K562 (cell line): Measurements from ENCODE around the gene NRF1. TPM values are rescaled to one million over a fixed set of nuclear protein-coding genes. Genes with fewer than 3 reads are reported as not detected.

Source experiments
- ARID3B ChIP-seq: fragments of 250-450 bp; sonication (Bioruptor Pico); IDR thresholded peaks from 2 replicates; pipeline ENCODE4 v1.4.0; 2020; ENCODE audit warnings: borderline replicate concordance
- E2F4 ChIP-seq: sonication (generic); formaldehyde crosslinking; IDR thresholded peaks from 2 replicates; pipeline ENCODE4 v1.8.0; 2022; ENCODE audit warnings: mild to moderate bottlenecking, low read depth, missing genetic modification reagents
- NR3C1 ChIP-seq: sonication (generic); formaldehyde crosslinking; IDR thresholded peaks from 2 replicates; pipeline ENCODE4 v1.8.1; 2022; ENCODE audit warnings: missing genetic modification reagents
- PCBP2 ChIP-seq: fragments of 200-400 bp; formaldehyde crosslinking; IDR thresholded peaks from 2 replicates; pipeline ENCODE4 v1.6.1; 2018; ENCODE audit warnings: low read length, low read depth, mild to moderate bottlenecking, moderate library complexity; ENCODE audit not compliant: poor library complexity, severe bottlenecking
- PHB ChIP-seq: fragments of 250-450 bp; sonication (Bioruptor Pico); IDR thresholded peaks from 2 replicates; pipeline ENCODE4 v1.5.0; 2021
- RBM14 ChIP-seq: fragments of 200-400 bp; formaldehyde crosslinking; IDR thresholded peaks from 2 replicates; pipeline ENCODE4 v1.6.1; 2018; ENCODE audit warnings: low read depth, mild to moderate bottlenecking, low read length, moderate library complexity, borderline replicate concordance; ENCODE audit not compliant: insufficient read depth
- SAFB ChIP-seq: fragments of 200-400 bp; formaldehyde crosslinking; IDR thresholded peaks from 2 replicates; pipeline ENCODE4 v1.6.1; 2017; ENCODE audit warnings: low read depth, low read length, borderline replicate concordance
- STAG1 ChIP-seq: sonication (generic); formaldehyde crosslinking; IDR thresholded peaks from 2 replicates; pipeline ENCODE4 v1.5.0; 2020; ENCODE audit warnings: missing genetic modification reagents, borderline replicate concordance
- ZBTB1 ChIP-seq: sonication (generic); formaldehyde crosslinking; IDR thresholded peaks from 2 replicates; pipeline ENCODE4 v1.8.1; 2023; ENCODE audit warnings: missing genetic modification reagents, low read depth, mild to moderate bottlenecking, borderline replicate concordance
- ZBTB33 ChIP-seq: sonication (generic); formaldehyde crosslinking; IDR thresholded peaks from 2 replicates; pipeline ENCODE4 v1.8.1; 2023; ENCODE audit warnings: mild to moderate bottlenecking, missing genetic modification reagents
- ZNF318 ChIP-seq, 2 experiments: fragments of 450-650 bp; IDR thresholded peaks; 2 replicates each; pipeline ENCODE4 v1.6.1; 2016; ENCODE audit warnings: mild to moderate bottlenecking in 2 of 2, borderline replicate concordance in 1 of 2, low read depth in 1 of 2, moderate library complexity in 1 of 2
- ZNF584 ChIP-seq: fragments of 200-800 bp; sonication (Bioruptor generic); IDR thresholded peaks from 2 replicates; pipeline ENCODE4 v1.6.1; 2016; ENCODE audit warnings: low read depth, mild to moderate bottlenecking, missing genetic modification characterization, missing compliant biosample characterization
- polyA plus RNA-seq, 8 experiments: library from polyadenylated mRNA; depleted of rRNA in 4 of 8; stranded (reverse) in 5 of 8; unstranded in 3 of 8; fragments of >200 nt; fragmentation: Nextera tagmentation in 2 of 8; fragmentation: Illumina TruSeq in 1 of 8; extraction: Ambion mirVana in 2 of 8; extraction: Trizol in 1 of 8; gene quantifications; 2 replicates each; pipeline versions ENCODE4 v1.2.1 to v1.2.3, GENCODE V29; 2011 to 2014; ENCODE audit warnings: inconsistent platforms in 1 of 8, missing spikeins in 1 of 8
- total RNA-seq, 7 experiments: library from RNA; depleted of rRNA in 6 of 7; stranded (reverse); fragments of >200 nt in 6 of 7; fragmentation: Illumina TruSeq in 2 of 7; extraction: Trizol in 2 of 7; gene quantifications; 2 replicates each; pipeline versions ENCODE4 v1.2.1 to v1.2.3, GENCODE V29; 2011 to 2021; ENCODE audit warnings: low replicate concordance in 1 of 7

Gene NRF1
- total and polyA plus RNA-seq, 9 of the 15 experiments (the other 6 are each of a cell fraction or from before 2014, with no cell fraction given): 8.6 to 28.8 (median 20.3) TPM

- TF ChIP-seq ZNF318 (IDR thresholded peaks at IDR 0.05; ENCODE audit: borderline replicate concordance in 1 of 2, low read depth in 1 of 2) (no peak), RBM14 (0 out of 2 replicates have a peak, but pooled peaks have one; percentile 64), E2F4 (CRISPR knock-in tag) (no peak), SAFB (0 out of 2 replicates have a peak, but pooled peaks have one; percentile 28), ZNF584 (CRISPR knock-in tag) (no peak), PCBP2 (no peak), NR3C1 (CRISPR knock-in tag) (peak; percentile 15; the same call in 1 of the 2 replicates), ZBTB33 (CRISPR knock-in tag) (peak; percentile 92), PHB (CRISPR knock-in tag) (no peak), ARID3B (no peak), STAG1 (CRISPR knock-in tag) (no peak), ZBTB1 (no peak)
These were observed 151.0 kb downstream of the NRF1 start (continued) for GRCh38 chr7:129762387-129762969.
